NCI-H226 (cell line): ENCODE data around the gene GSTM2.

Source experiments
- DNase-seq: peaks from one replicate; pipeline ENCODE4 v3.0.0-alpha.2; 2015

Gene GSTM2

GRCh38 chr1:109718495-109718894 is 50.6 kb downstream of the GSTM2 start:
- DNase-seq: peak; percentile 42

- no peak for DNase-seq
Measured at GRCh38 chr1:109719337-109719837, 51.5 kb downstream of the GSTM2 start.

- DNase-seq: peak; percentile 67
Measured at GRCh38 chr1:109721042-109721441, 53.2 kb downstream of the GSTM2 start.

GRCh38 chr1:109721971-109722370 is 54.1 kb downstream of the GSTM2 start:
- no peak for DNase-seq

- DNase-seq: peak; percentile 54
Measured at GRCh38 chr1:109722908-109723691, 55.2 kb downstream of the GSTM2 start.
